ENCODE results near the gene PDYN. TPM values are rescaled to one million over a fixed set of nuclear protein-coding genes. Genes with fewer than 3 reads are reported as not detected.

Gene PDYN
- total and polyA plus RNA-seq, 10 of the 15 experiments (the other 5 are each of a cell fraction or from before 2014, with no cell fraction given) = not detected

- TF ChIP-seq FOXK2 (IDR thresholded peaks at IDR 0.05) (no peak), SREBF2 (IDR thresholded peaks at IDR 0.05; ENCODE audit: low read length) (no peak)
Measured at GRCh38 chr20:1929460-1929859, 64.4 kb downstream of the PDYN start (continued).

GRCh38 chr20:1928782-1929181 lies 65.1 kb downstream of the PDYN start:
- no TSS peak for BruUV-seq (replicated peaks)
- RAD21 ChIA-PET (ENCODE audit: unreplicated experiment) = no interaction called here
- Histone ChIP-seq H3K4me3 (no peak overlapping the region), H3K27ac (ENCODE audit: control insufficient read depth, insufficient read depth) (no peak overlapping the region), H4K20me1 (ENCODE audit: control insufficient read depth, insufficient read depth) (no peaks in the 10 kb centered on the region), H3K27me3 (replicated peaks in 1 of 2; ENCODE audit: control insufficient read depth in 2 of 2, insufficient read depth in 2 of 2, low read length in 1 of 2) (no peaks in the 10 kb centered on the region), H3K9me3 (replicated peaks; ENCODE audit: control insufficient read depth, insufficient read depth, low read length) (no peaks in the 10 kb centered on the region), H2AFZ (ENCODE audit: control insufficient read depth, low read depth, low read length) (no peak overlapping the region), H3K4me2 (ENCODE audit: control insufficient read depth, insufficient read depth) (no peak overlapping the region), H3K79me2 (ENCODE audit: control insufficient read depth, insufficient read depth, low read length) (no peaks in the 10 kb centered on the region), H3K4me1 (ENCODE audit: control insufficient read depth, insufficient read depth, low read length) (no peaks in the 10 kb centered on the region), H3K9ac (ENCODE audit: control insufficient read depth, insufficient read depth, low read length) (no peak overlapping the region), H3K36me3 (ENCODE audit: control insufficient read depth in 2 of 2, insufficient read depth in 2 of 2, low read length in 1 of 2) (no peaks in the 10 kb centered on the region)
- no peak for DNase-seq (ENCODE audit: low read depth, low spot score)
- in situ Hi-C loops (cut with MboI) (no loop called here), intact Hi-C loops (cut with micrococcal nuclease; ENCODE audit: unreplicated experiment) (no loop called here)
- SMC1A ChIA-PET (ENCODE audit: uncharacterized antibody, unreplicated experiment) = no interaction called here
- TF ChIP-seq EED (IDR thresholded peaks at IDR 0.05; ENCODE audit: low read depth) (no peak), DPF2 (IDR thresholded peaks at IDR 0.05) (no peak), TAF1 (IDR thresholded peaks at IDR 0.05; ENCODE audit: borderline replicate concordance, low read depth, low read length) (no peak)
- no peak for FAIRE-seq
- 45% methylated on average over 7 of the region's 7 CpGs for WGBS (ENCODE audit: insufficient coverage, insufficient replicate concordance, low lambda C conversion rate, missing lambda C conversion rate)
- POLR2A ChIA-PET = no interaction called here
- ATAC-seq = no peak
- CTCF ChIA-PET = no interaction called here

Other genes starting within 250 kb of the PDYN start
- gene SIRPA, start 98.7 kb downstream of the PDYN start, total RNA-seq (2014; rRNA removed) = 5.9 and 7.2 TPM in 2 replicates
- 4.7 and 5.3 TPM in 2 replicates for gene SIRPA, start 98.7 kb downstream of the PDYN start, total RNA-seq (2014; rRNA removed; fragmentation: Illumina TruSeq; extraction: Trizol)
- gene SIRPA, start 98.7 kb downstream of the PDYN start, total RNA-seq (2021) = 13.1 and 13.3 TPM in 2 replicates
- gene SIRPA, start 98.7 kb downstream of the PDYN start, polyA plus RNA-seq (2011; rRNA removed) = 2.6 and 4.6 TPM in 2 replicates
- 7.8 and 13.2 TPM in 2 replicates for gene SIRPA, start 98.7 kb downstream of the PDYN start, polyA plus RNA-seq (2014; fragmentation: Illumina TruSeq; extraction: Trizol)
- gene SIRPA, start 98.7 kb downstream of the PDYN start, polyA plus RNA-seq (2014; fragmentation: Nextera tagmentation; extraction: Ambion mirVana) = 1 to 10 TPM; 1.7 to 2.7 TPM
- gene SIRPA, start 98.7 kb downstream of the PDYN start, polyA plus RNA-seq (2014; rRNA removed) = 9.3 and 10.4 TPM in 2 replicates
- gene SIRPA, start 98.7 kb downstream of the PDYN start, polyA plus RNA-seq (2016; fragmentation: Nextera tagmentation; extraction: Ambion mirVana) = 1 to 10 TPM; 3.6 to 3.7 TPM
- gene STK35, start 107.8 kb upstream of the PDYN start, total RNA-seq (2014; rRNA removed) = 9.3 and 9.9 TPM in 2 replicates
- 8.9 and 9.9 TPM in 2 replicates for gene STK35, start 107.8 kb upstream of the PDYN start, total RNA-seq (2014; rRNA removed; fragmentation: Illumina TruSeq; extraction: Trizol)
- gene STK35, start 107.8 kb upstream of the PDYN start, total RNA-seq (2021) = 18.9 and 19.4 TPM in 2 replicates
- gene STK35, start 107.8 kb upstream of the PDYN start, polyA plus RNA-seq (2011; rRNA removed) = 6.2 and 9.2 TPM in 2 replicates
- gene STK35, start 107.8 kb upstream of the PDYN start, polyA plus RNA-seq (2014; fragmentation: Illumina TruSeq; extraction: Trizol) = 7.9 and 11.4 TPM in 2 replicates
- gene STK35, start 107.8 kb upstream of the PDYN start, polyA plus RNA-seq (2014; fragmentation: Nextera tagmentation; extraction: Ambion mirVana) = 1 to 10 TPM; 2.9 to 3.7 TPM
- 13.6 and 13.7 TPM in 2 replicates for gene STK35, start 107.8 kb upstream of the PDYN start, polyA plus RNA-seq (2014; rRNA removed)
- gene STK35, start 107.8 kb upstream of the PDYN start, polyA plus RNA-seq (2016; fragmentation: Nextera tagmentation; extraction: Ambion mirVana) = 1 to 10 TPM; 8.6 to 9.4 TPM

All from GM12878 (cell line).